GM19372 (cell line): Measurements from ENCODE around the gene NUP98.

Experiments
- ATAC-seq: cut with Tn5 transposase; IDR thresholded peaks from one replicate; pipeline ENCODE4 v1.9.1; 2021; ENCODE audit warnings: mild to moderate bottlenecking, low read depth, moderate library complexity; ENCODE audit not compliant: unreplicated experiment

Gene NUP98

DNA sequence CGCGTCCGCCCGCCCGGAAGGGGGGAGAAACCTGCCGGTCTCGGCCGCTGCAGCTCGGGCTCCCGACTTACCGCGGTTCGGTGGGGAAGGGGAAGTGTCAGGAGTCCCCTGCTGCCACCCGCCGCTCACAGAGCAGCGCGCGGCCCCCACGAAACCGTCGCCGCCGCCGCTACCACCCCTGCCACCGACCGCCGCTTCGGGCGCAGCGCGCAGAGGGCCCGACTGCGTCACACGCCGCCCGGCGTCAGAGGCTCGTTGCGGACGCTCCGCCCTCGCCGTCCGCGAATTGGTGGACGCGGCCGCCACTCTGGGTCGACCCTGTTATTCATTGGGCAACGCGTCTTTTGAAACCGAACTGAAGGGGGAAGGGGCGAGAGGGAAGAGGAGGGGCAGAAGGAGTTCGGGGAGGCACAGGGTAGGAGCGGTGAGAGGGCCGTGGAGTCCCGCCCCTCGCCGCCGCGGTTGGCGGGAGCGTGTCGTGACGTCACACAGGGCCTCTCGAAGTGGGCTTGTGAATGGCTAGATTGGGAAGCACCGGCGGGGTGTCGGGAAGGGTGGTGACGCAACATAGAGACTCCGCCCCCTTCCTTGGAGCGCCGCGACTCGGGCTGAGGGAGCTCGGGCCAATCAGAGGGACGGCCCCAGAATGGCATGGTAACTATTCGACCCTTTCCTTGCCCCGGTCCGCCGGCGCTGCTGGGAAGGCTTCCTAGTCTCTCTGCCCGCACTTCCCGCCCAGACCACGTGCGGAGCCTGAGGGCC is at the start of gene NUP98:
Gene NUP98, minus strand, starts transcription at position 226 of the 762 bp plus-strand sequence. CDS start 15,437 bp downstream, outside the sequence.
- ATAC-seq: peak; percentile 89

GRCh38 chr11:3845670-3846069 is 48.3 kb upstream of the NUP98 start:
- no peak for ATAC-seq

- ATAC-seq: no peak
Observed at GRCh38 chr11:3845246-3845645, 47.9 kb upstream of the NUP98 start.

DNA sequence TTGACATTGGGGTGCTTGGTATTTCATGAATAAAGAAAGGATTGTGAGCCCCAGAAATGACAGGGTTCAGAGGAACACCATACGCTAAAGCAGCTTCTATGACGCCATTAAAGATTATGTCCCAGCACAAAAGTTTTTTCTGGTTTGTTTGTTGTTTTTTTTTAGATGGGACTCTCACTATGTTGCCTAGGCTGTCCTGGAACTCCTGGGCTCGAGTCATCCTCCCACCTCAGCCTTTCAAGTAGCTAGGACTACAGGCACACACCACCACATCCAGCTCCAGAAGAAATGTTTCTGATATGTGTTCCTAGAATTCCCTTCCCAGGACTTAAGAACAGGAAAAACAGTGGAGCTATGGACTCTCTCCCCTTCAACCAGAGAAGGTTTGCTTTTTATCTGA is 46.0 kb upstream of the NUP98 start:
- no peak for ATAC-seq

GRCh38 chr11:3841426-3842350 is 44.3 kb upstream of the NUP98 start:
- ATAC-seq: peak; percentile 49

DNA sequence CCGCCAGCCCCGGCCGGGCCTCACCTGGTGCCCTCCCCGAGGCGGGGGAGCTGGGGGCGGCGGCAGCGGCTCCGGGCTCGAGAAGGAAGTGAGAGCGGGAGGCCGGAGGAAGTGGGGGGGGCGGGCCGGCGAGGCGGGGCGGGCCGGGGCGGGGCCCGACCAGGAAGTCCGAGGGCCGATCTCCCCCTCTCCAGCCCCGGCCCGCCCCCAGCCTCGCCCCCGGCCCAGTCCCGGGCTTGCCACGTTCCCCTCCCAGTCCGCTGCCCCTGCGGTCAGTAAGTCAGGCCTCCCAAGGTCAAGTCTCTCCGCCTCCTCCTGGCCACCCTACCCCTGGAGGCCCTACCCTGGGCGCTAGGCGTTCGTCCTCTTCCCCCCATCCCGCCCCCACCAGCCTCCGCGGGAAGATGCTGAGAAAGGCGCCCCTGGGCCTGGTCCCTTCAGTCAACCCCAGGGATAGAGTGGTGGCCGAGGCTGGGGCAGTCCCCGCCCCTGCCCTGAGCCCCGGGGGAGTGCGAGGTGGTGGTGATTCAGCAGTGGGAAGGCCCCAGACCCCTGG is 43.6 kb upstream of the NUP98 start, which contains the start of gene RHOG:
Gene RHOG, minus strand, starts transcription at position 90 of the 556 bp plus-strand sequence. CDS start 12,821 bp downstream, outside the sequence.
- ATAC-seq: peak; percentile 30

DNA sequence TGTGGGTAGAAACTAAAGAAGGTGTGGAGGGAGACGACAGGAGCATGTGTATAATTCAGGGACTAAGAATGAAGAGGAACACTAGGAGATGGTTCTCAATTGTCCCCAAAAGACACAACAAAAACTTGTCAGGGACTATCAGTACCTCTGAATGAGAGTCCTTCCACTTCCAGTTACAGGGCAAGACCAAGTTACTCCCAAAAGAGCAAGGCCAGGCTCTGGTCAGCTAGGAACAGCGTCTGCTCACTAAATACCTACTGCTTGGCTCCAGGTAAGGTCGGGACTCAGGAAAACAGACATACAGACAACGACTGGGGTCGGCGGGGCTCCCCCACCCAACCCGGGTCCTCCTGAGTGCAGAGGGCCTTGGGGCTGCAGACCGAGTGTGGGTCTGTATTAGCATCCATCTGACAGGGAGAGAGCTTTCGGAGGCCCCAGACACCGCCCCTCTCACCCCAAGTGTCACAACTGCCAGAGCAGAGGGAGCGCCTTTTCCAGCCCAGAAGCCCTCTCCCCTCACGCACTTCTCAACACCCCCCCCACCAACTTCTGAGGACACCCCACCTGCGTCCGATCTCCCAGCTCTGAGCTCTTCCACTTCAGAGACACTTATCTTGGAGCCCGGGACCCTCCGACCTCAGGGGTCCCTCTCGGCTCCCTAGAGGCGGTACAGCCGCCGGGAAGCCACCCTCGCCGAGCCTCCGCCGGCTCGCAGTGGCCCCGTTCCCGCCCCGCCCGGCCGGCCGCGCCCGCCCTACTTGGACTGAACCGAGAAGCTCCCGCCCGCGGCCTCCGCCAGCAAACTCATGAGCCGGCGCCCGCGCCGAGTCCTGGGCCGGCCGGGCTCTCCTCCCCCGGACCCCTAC is 42.9 kb upstream of the NUP98 start:
- ATAC-seq: peak; percentile 1

DNA sequence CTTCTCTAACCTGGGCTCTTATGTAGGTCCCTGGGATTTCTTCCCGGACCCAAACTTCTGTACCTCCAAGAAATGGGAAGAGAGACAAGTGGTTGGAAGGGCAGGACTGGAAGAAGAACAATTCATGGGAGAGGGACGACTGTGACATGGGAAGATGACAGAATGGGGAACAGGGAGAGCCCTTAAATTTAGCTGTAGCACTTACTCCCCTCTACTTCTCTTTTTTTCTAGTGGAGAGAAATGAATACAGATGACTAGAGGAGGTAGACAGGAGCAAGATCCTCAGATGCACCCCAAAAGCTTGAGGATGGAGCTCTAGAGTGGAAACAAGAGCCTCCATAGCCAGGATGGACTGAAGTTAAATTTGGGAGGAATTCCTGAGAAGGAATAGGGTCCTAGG is 41.1 kb upstream of the NUP98 start:
- no peak for ATAC-seq

GRCh38 chr11:3837793-3838192 is 40.4 kb upstream of the NUP98 start:
- ATAC-seq: no peak

- no peak for ATAC-seq
Observed at GRCh38 chr11:3836903-3837302, 39.5 kb upstream of the NUP98 start.

- ATAC-seq: no peak
Observed at GRCh38 chr11:3835751-3836150, 38.4 kb upstream of the NUP98 start.

DNA sequence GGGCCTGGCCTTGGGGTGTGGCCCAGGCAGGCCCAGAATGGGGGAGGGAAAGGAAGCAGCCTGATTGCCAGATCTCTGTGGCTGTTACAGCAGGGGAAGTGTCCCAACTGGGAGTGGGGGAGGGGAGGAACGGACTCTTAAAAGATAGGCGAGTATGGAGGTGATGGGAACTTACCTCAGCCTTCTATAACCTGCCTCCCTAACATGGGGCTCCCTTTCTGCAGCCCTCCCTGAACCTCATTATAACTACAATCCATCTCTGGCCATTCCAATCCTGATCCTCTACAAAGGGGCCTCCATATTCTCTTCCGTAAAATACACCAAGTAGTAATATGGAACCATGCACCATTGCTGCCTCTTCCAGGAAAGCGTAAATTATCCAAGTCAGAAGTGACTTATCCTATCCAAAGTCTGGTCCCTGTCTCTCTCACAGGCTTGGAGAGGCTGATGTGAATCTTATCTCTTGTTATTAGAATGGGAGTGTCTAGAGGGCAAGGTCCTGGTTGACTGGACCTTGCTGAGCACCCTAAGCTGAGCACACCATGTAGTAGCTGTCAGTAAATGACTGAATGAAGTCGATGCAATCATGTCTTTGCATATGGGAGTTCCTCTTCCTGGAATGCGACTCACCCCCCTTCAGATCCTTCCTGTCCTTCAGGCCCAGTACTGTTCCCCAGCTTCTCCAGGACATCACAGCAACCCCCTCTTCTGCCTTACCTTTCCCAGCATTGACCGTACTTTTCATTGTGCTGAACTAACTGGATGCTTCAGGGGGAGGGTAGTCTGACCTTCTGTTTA is 37.5 kb upstream of the NUP98 start:
- no peak for ATAC-seq

DNA sequence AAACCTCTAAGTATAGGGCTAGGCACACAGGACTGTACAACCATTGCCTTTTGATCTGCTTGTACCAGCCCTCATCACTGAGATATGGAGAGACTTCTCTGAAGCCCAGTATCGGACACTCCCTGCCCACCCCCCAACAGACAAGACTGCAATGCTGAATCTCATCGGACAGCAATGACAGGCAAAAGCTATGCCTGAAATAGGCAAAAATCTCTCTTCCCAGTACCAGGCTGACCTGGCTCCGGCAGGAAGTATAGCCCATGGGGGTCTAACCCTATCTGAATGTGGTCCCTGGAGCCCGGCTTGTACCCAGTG is 37.0 kb upstream of the NUP98 start:
- no peak for ATAC-seq

DNA sequence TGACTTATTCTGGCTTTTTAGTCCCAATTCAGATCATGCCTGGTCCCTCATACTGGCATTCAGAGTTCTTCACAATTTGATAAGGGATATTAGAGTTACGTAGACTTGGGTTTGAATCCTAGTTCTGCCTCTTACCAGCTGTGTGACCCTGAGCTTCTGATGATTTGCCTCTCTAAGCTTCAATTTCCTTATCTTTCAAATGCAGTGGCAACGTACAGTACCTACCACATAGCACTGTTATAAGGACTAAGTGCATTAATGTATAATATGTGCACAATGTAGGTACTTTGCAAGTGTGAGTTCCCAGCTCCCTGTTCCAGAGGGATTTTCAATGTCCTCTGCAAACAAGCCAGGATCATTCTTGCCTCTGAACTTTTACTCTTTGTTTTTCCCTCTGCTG is 36.1 kb upstream of the NUP98 start:
- ATAC-seq: no peak

GRCh38 chr11:3832816-3833215 is 35.5 kb upstream of the NUP98 start:
- no peak for ATAC-seq

- ATAC-seq: no peak
Observed at GRCh38 chr11:3831378-3832239, 34.3 kb upstream of the NUP98 start.

- no peak for ATAC-seq
Observed at GRCh38 chr11:3830730-3831129, 33.4 kb upstream of the NUP98 start.

DNA sequence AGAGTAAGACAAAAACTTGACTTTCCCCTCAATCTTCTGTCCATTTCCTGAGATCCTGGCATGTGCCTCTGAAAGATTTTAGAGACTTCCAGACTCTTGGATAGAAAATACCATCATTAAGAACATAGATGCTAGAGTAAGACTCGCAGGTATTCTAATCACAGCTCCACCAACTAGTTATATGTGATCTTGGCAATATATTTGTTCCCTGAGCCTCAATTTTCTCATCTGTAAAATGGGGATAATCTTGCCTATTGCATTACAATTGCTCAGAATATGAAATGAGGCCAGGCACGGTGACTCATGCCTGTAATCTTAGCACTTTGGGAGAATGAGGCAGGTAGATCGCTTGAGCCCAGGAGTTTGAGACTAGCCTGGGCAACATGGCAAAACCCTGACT is 32.7 kb upstream of the NUP98 start:
- ATAC-seq: no peak
